H1 (cell line): Measurements from ENCODE around the gene TSKS. TPM values are rescaled to one million over a fixed set of nuclear protein-coding genes. Genes with fewer than 3 reads are reported as not detected.
A peak's percentile ranks its signal among the peaks of the same experiment; 100 is the strongest.

Experiments used
- CTCF ChIA-PET: fragments of 300-600 bp; sonication (Branson Sonifier 250); formaldehyde crosslinking; loops from one replicate; lab custom pipeline; 2021; ENCODE audit not compliant: partially characterized antibody; lab: Charles Lee
- POLR2A ChIA-PET: fragments of 300-600 bp; sonication (Branson Sonifier 250); formaldehyde crosslinking; loops from one replicate; lab custom pipeline; 2021; ENCODE audit warnings: inconsistent platforms; ENCODE audit not compliant: partially characterized antibody; lab: Charles Lee
- DNase-seq, 2 experiments: peaks; one replicate each; pipeline versions ENCODE4 v3.0.0 to v3.0.0-alpha.2; 2010 to 2022; ENCODE audit warnings: low spot score in 2 of 2, low read depth in 1 of 2, mixed read lengths in 1 of 2
- FAIRE-seq: peaks from 2 replicates; lab custom pipeline; 2011; peaks lifted over from hg19 to GRCh38; lab: Jason Lieb, UNC
- H2AFZ ChIP-seq: 2 replicates; pipeline ENCODE4 v1.8.1; 2012; ENCODE audit warnings: low read length, inconsistent platforms
- H2AK5ac ChIP-seq: 2 replicates; pipeline ENCODE4 v1.6.1; 2013; ENCODE audit warnings: low read depth, low read length
- H2BK120ac ChIP-seq: replicated peaks from 2 replicates; pipeline ENCODE3; 2013; ENCODE audit warnings: low read depth, low read length, inconsistent platforms
- H2BK12ac ChIP-seq: 2 replicates; pipeline ENCODE4 v1.6.1; 2013; ENCODE audit warnings: low read depth, low read length
- H2BK15ac ChIP-seq: 2 replicates; pipeline ENCODE4 v1.6.1; 2013; ENCODE audit warnings: low read length
- H2BK20ac ChIP-seq: 2 replicates; pipeline ENCODE4 v1.6.1; 2013; ENCODE audit warnings: low read length
- H2BK5ac ChIP-seq: 2 replicates; pipeline ENCODE4 v1.6.1; 2013; ENCODE audit warnings: low read depth, low read length
- H3K14ac ChIP-seq: 2 replicates; pipeline ENCODE4 v1.6.1; 2013; ENCODE audit warnings: inconsistent platforms; ENCODE audit not compliant: insufficient read length
- H3K18ac ChIP-seq: 2 replicates; pipeline ENCODE4 v1.6.1; 2013; ENCODE audit warnings: low read length; ENCODE audit errors: extremely low read depth
- H3K23ac ChIP-seq: 2 replicates; pipeline ENCODE4 v1.6.1; 2013; ENCODE audit warnings: inconsistent platforms; ENCODE audit not compliant: insufficient read length
- H3K23me2 ChIP-seq: 2 replicates; pipeline ENCODE4 v1.6.1; 2013; ENCODE audit warnings: low read depth, low read length
- H3K27ac ChIP-seq: 2 replicates; pipeline ENCODE4 v1.6.1; 2011; ENCODE audit warnings: low read depth, low read length, inconsistent platforms
- H3K27me3 ChIP-seq, 4 experiments: replicated peaks in 1 of 4; 1 replicate in 1 of 4; 2 replicates in 3 of 4; pipeline versions ENCODE4 v1.6.1 to v1.8.1; 2011 to 2013; ENCODE audit warnings: low read length in 3 of 4, mild to moderate bottlenecking in 3 of 4, inconsistent platforms in 2 of 4, mixed read lengths in 2 of 4, moderate library complexity in 1 of 4; ENCODE audit not compliant: control insufficient read depth in 3 of 4, insufficient read depth in 3 of 4; ENCODE audit errors: extremely low read depth in 1 of 4
- H3K36me3 ChIP-seq, 4 experiments: 2 replicates each; pipeline versions ENCODE4 v1.6.1 to v1.8.1; 2011 to 2013; ENCODE audit warnings: mild to moderate bottlenecking in 4 of 4, low read length in 3 of 4, moderate library complexity in 2 of 4, control low read depth in 1 of 4, inconsistent platforms in 1 of 4; ENCODE audit not compliant: insufficient read depth in 4 of 4, control insufficient read depth in 2 of 4
- H3K4ac ChIP-seq: replicated peaks from 2 replicates; pipeline ENCODE3; 2013; ENCODE audit warnings: low read length, low read depth, mixed read lengths, inconsistent platforms; ENCODE audit not compliant: insufficient read length
- H3K4me1 ChIP-seq, 4 experiments: replicated peaks in 1 of 4; 1 replicate in 1 of 4; 2 replicates in 3 of 4; pipeline versions ENCODE4 v1.6.1 to v1.8.1; 2011 to 2013; ENCODE audit warnings: low read length in 3 of 4, inconsistent platforms in 2 of 4, mixed read lengths in 1 of 4; ENCODE audit not compliant: insufficient read depth in 4 of 4, control insufficient read depth in 3 of 4
- H3K4me2 ChIP-seq, 2 experiments: 2 replicates each; pipeline versions ENCODE4 v1.6.1 to v1.8.1; 2011 to 2013; ENCODE audit warnings: low read depth in 2 of 2, low read length in 2 of 2, control low read depth in 1 of 2, inconsistent platforms in 1 of 2, mild to moderate bottlenecking in 1 of 2; ENCODE audit not compliant: insufficient read depth in 1 of 2
- H3K4me3 ChIP-seq, 4 experiments: fragments of 200-600, 300-600 bp in 1 of 4; sonication (generic), shearing (Covaris generic), sonication (Bioruptor Twin) in 1 of 4; 2 replicates each; pipeline versions ENCODE4 v1.5.1 to v1.8.1; 2011 to 2016; ENCODE audit warnings: low read length in 4 of 4, low read depth in 3 of 4, control low read depth in 2 of 4, inconsistent platforms in 2 of 4, mild to moderate bottlenecking in 2 of 4, mixed read lengths in 1 of 4, moderate library complexity in 1 of 4; ENCODE audit not compliant: insufficient read depth in 2 of 4; ENCODE audit errors: extremely low read depth in 1 of 4
- H3K56ac ChIP-seq: replicated peaks from 2 replicates; pipeline ENCODE3; 2013; ENCODE audit warnings: low read depth, mild to moderate bottlenecking, mixed read lengths, low read length, inconsistent platforms; ENCODE audit not compliant: insufficient read length
- H3K79me1 ChIP-seq: 2 replicates; pipeline ENCODE4 v1.6.1; 2013; ENCODE audit warnings: low read depth, low read length, control low read depth
- H3K79me2 ChIP-seq, 2 experiments: 2 replicates each; pipeline versions ENCODE4 v1.6.1 to v1.8.1; 2012 to 2013; ENCODE audit warnings: low read length in 2 of 2, mild to moderate bottlenecking in 2 of 2, inconsistent platforms in 1 of 2; ENCODE audit not compliant: insufficient read depth in 2 of 2, control insufficient read depth in 1 of 2
- H3K9ac ChIP-seq, 4 experiments: replicated peaks in 1 of 4; 1 replicate in 1 of 4; 2 replicates in 3 of 4; pipeline versions ENCODE4 v1.6.1 to v1.8.1; 2011 to 2013; ENCODE audit warnings: low read depth in 3 of 4, low read length in 3 of 4, control low read depth in 2 of 4, mild to moderate bottlenecking in 2 of 4, moderate library complexity in 2 of 4, inconsistent platforms in 1 of 4; ENCODE audit errors: extremely low read depth in 1 of 4
- H3K9me3 ChIP-seq, 2 experiments: 2 replicates each; pipeline versions ENCODE4 v1.6.1 to v1.8.1; 2012 to 2013; ENCODE audit warnings: mild to moderate bottlenecking in 2 of 2, moderate library complexity in 2 of 2, control low read depth in 1 of 2, inconsistent platforms in 1 of 2, low read depth in 1 of 2, low read length in 1 of 2, mixed read lengths in 1 of 2; ENCODE audit not compliant: insufficient read depth in 2 of 2
- H4K20me1 ChIP-seq, 2 experiments: replicated peaks in 1 of 2; 2 replicates each; pipeline versions ENCODE3 to v1.8.1; 2011 to 2013; ENCODE audit warnings: inconsistent platforms in 2 of 2, low read length in 2 of 2, mild to moderate bottlenecking in 1 of 2; ENCODE audit not compliant: insufficient read depth in 2 of 2, control insufficient read depth in 1 of 2
- H4K5ac ChIP-seq: 2 replicates; pipeline ENCODE4 v1.6.1; 2013; ENCODE audit warnings: low read length, low read depth, mixed read lengths, inconsistent platforms; ENCODE audit not compliant: insufficient read length
- H4K8ac ChIP-seq: 2 replicates; pipeline ENCODE4 v1.8.0; 2013; ENCODE audit warnings: mild to moderate bottlenecking, moderate library complexity, low read length, inconsistent platforms; ENCODE audit not compliant: insufficient read depth; ENCODE audit errors: extremely low read depth
- H4K91ac ChIP-seq: replicated peaks from 2 replicates; pipeline ENCODE3; 2013; ENCODE audit warnings: low read length, mixed read lengths, inconsistent platforms; ENCODE audit not compliant: insufficient read length
- BRCA1 ChIP-seq: IDR thresholded peaks from 2 replicates; pipeline ENCODE4 v1.6.1; 2012; ENCODE audit warnings: low read depth, low read length, improper control_type of control experiment
- CHD2 ChIP-seq: IDR thresholded peaks from 2 replicates; pipeline ENCODE4 v1.6.1; 2012; ENCODE audit warnings: low read length, improper control_type of control experiment
- CREB1 ChIP-seq: IDR thresholded peaks from 2 replicates; pipeline ENCODE4 v1.6.1; 2012; ENCODE audit warnings: inconsistent platforms
- CTBP2 ChIP-seq: IDR thresholded peaks from 2 replicates; pipeline ENCODE4 v1.7.0; 2011; ENCODE audit warnings: borderline replicate concordance, mild to moderate bottlenecking, moderate library complexity, mixed read lengths, low read length; ENCODE audit not compliant: insufficient read depth, insufficient read length
- EP300 ChIP-seq, 2 experiments: IDR thresholded peaks; 1 replicate in 1 of 2; 2 replicates in 1 of 2; pipeline ENCODE4 v1.6.1; 2011 to 2012; ENCODE audit warnings: low read depth in 2 of 2, low read length in 2 of 2, mild to moderate bottlenecking in 2 of 2, borderline replicate concordance in 1 of 2, inconsistent platforms in 1 of 2, moderate library complexity in 1 of 2
- GTF2F1 ChIP-seq: IDR thresholded peaks from 2 replicates; pipeline ENCODE4 v1.6.1; 2012; ENCODE audit warnings: low read depth, low read length, improper control_type of control experiment, borderline replicate concordance
- JUN ChIP-seq: IDR thresholded peaks from 2 replicates; pipeline ENCODE4 v1.6.1; 2011; ENCODE audit warnings: low read depth, mild to moderate bottlenecking, improper control_type of control experiment, low read length
- RAD21 ChIP-seq, 2 experiments: IDR thresholded peaks in 1 of 2; conservative IDR thresholded peaks in 1 of 2; 2 replicates each; pipeline ENCODE4 v1.6.1; 2011; ENCODE audit warnings: low read depth in 2 of 2, low read length in 2 of 2, improper control_type of control experiment in 1 of 2, inconsistent platforms in 1 of 2, mild to moderate bottlenecking in 1 of 2, moderate library complexity in 1 of 2
- SAP30 ChIP-seq: fragments of 300-600 bp; sonication (generic); IDR thresholded peaks from 2 replicates; pipeline ENCODE4 v1.7.1; 2012; ENCODE audit warnings: low read length, moderate library complexity, mild to moderate bottlenecking, inconsistent platforms; ENCODE audit not compliant: insufficient read depth, insufficient replicate concordance
- TAF1 ChIP-seq: IDR thresholded peaks from 2 replicates; pipeline ENCODE4 v1.6.1; 2011; ENCODE audit warnings: mild to moderate bottlenecking, low read depth, low read length
- TAF7 ChIP-seq: optimal IDR thresholded peaks from 2 replicates; pipeline ENCODE3; 2011; ENCODE audit warnings: low read depth, mild to moderate bottlenecking, inconsistent platforms, low read length, moderate library complexity, borderline replicate concordance
- WGBS, 2 experiments: shearing (Covaris generic) in 1 of 2; methylation state at CpG; one replicate each; pipeline versions ENCODE4 v1.1.6 to v1.1.7; 2013 to 2015; ENCODE audit warnings: low lambda C conversion rate in 2 of 2, mixed read lengths in 2 of 2, inconsistent platforms in 1 of 2, low coverage in 1 of 2, missing lambda C conversion rate in 1 of 2; ENCODE audit not compliant: insufficient replicate concordance in 2 of 2, insufficient coverage in 1 of 2, insufficient read length in 1 of 2; ENCODE audit errors: extremely low coverage in 1 of 2, missing lambda C conversion rate in 1 of 2; 5-methylcytosine and 5-hydroxymethylcytosine counted together
- polyA plus RNA-seq, 7 experiments: library from polyadenylated mRNA; depleted of rRNA in 3 of 7; stranded (reverse) in 5 of 7; unstranded in 2 of 7; fragments of >200 nt in 5 of 7; fragments of 200-250 nt in 2 of 7; gene quantifications; 1 replicate in 5 of 7; 2 replicates in 1 of 7; 4 replicates in 1 of 7; pipeline versions ENCODE4 v1.2.1 to v1.2.3, GENCODE V29; 2011 to 2013; ENCODE audit warnings: missing spikeins in 2 of 7, mixed read lengths in 2 of 7
- total RNA-seq: library from RNA; stranded (reverse); fragmentation: NEBNext Ultra II Directional; extraction: Animal tissue kit (Norgen Biotek cat#: 25700); gene quantifications from 2 replicates; pipeline ENCODE4 v1.2.1, GENCODE V29; 2021

Gene TSKS
- total and polyA plus RNA-seq, 2 of the 8 experiments (the other 6 are each of a cell fraction or from before 2014, with no cell fraction given): 0.21 TPM; not detected in 1

- H2BK5ac ChIP-seq: peak within 1 kb of the TSS; percentile 84
- FAIRE-seq (peak; percentile 92), DNase-seq (peak; percentile 73 to 94)
- ChIA-PET CTCF (interaction anchor here (0.6 to 3.4 kb wide), 10 partner anchors 8 to 126 kb away, joined by 3 to 11 read pairs (median 4); no protein-coding TSS in a partner anchor), POLR2A (interaction anchor here (0.6 to 12.2 kb wide), 30 partner anchors 9 to 495 kb away, joined by 3 to 168 read pairs (median 4); partner anchors contain the start of genes AKT1S1, AP2A1, BCL2L12 and FUZ)
- no peaks in the 10 kb centered on the region for H3K9me3 ChIP-seq
- H3K56ac ChIP-seq: peak within 1 kb of the TSS; percentile 63
- peak within 1 kb of the TSS; percentile 92; the same call in 1 of the 2 replicates for H2BK15ac ChIP-seq
- 4% methylated on average over 38 of the region's 38 CpGs; no CpG with 5 or more reads in 1 of the 2 experiments for WGBS, 2 experiments
- peak within 1 kb of the TSS; percentile 10 for H2BK120ac ChIP-seq
- H4K8ac ChIP-seq: no peak within 1 kb of the TSS
- H3K4me3 ChIP-seq: peak within 1 kb of the TSS; percentile 88 to 94 (median 92)
- no peak within 1 kb of the TSS for H2BK20ac ChIP-seq
- peaks cover 0 to 25% (median 13%) of the 10 kb centered on the region in 4 experiments; a peak in 6 of 7 replicates for H3K4me1 ChIP-seq
- H3K27ac ChIP-seq: peak within 1 kb of the TSS; percentile 57; the same call in 1 of the 2 replicates
- H4K5ac ChIP-seq: peak within 1 kb of the TSS; percentile 88
- H3K14ac ChIP-seq: no peak within 1 kb of the TSS
- H4K91ac ChIP-seq: peak within 1 kb of the TSS; percentile 94
- peak within 1 kb of the TSS; percentile 97 for H3K4ac ChIP-seq
- no peaks in the 10 kb centered on the region for H3K27me3 ChIP-seq
- H3K79me1 ChIP-seq: peaks cover 6% of the 10 kb centered on the region; the same call in 1 of the 2 replicates
- H2AK5ac ChIP-seq: no peak within 1 kb of the TSS; the same call in 1 of the 2 replicates
- peaks cover under 1 to 21% of the 10 kb centered on the region in 2 experiments for H4K20me1 ChIP-seq
- H3K9ac ChIP-seq: peak within 1 kb of the TSS; percentile 52 to 91 (median 84)
- H3K18ac ChIP-seq: peak within 1 kb of the TSS; percentile 91
- no peak within 1 kb of the TSS for H3K23ac ChIP-seq
- H3K23me2 ChIP-seq: peaks cover 20% of the 10 kb centered on the region
- H3K36me3 ChIP-seq: peaks cover 5 to 25% (median 12%) of the 10 kb centered on the region in 4 experiments; a peak in 6 of 8 replicates
- peak within 1 kb of the TSS; percentile 93 to 99 for H3K4me2 ChIP-seq
- H3K79me2 ChIP-seq: peaks cover 0 to 9% of the 10 kb centered on the region in 2 experiments; a peak in 1 of 4 replicates
- H2BK12ac ChIP-seq: 0 out of 2 replicates have a peak within 1 kb of the TSS, but pooled peaks have one; percentile 60
- H2AFZ ChIP-seq: peak within 1 kb of the TSS; percentile 28; the same call in 1 of the 2 replicates
- 0 out of 2 replicates have a peak, but pooled peaks have one; percentile 73 for TF ChIP-seq GTF2F1
- TF ChIP-seq SAP30: peak; percentile 64
- no peak for TF ChIP-seq CHD2
- TF ChIP-seq JUN: no peak
- peak; percentile 98 for TF ChIP-seq TAF7
- TF ChIP-seq BRCA1: no peak
- TF ChIP-seq CREB1: 0 out of 2 replicates have a peak, but pooled peaks have one; percentile 19
- no peak for TF ChIP-seq CTBP2
- no peak for TF ChIP-seq RAD21 (IDR thresholded peaks at IDR 0.05 in 1 of 2, conservative IDR thresholded peaks at IDR 0.05 in 1 of 2; ENCODE audit: low read depth in 2 of 2, low read length in 2 of 2)
- TF ChIP-seq EP300 (IDR thresholded peaks at IDR 0.05; ENCODE audit: borderline replicate concordance in 1 of 2, low read depth in 2 of 2, low read length in 2 of 2): no peak
- peak; percentile 99 for TF ChIP-seq TAF1
These were observed 72.4 kb downstream of the TSKS start, which contains the start of gene CPT1C for GRCh38 chr19:49690656-49691242. Gene CPT1C, plus strand, starts transcription at chr19:49691116. Its CDS starts 1,137 bp downstream, at chr19:49692253.
